CD8-positive, alpha-beta memory T cell (primary cell): ENCODE results near the gene API5. TPM values are rescaled to one million over a fixed set of nuclear protein-coding genes. Genes with fewer than 3 reads are reported as not detected.

Experiments
- CTCF ChIA-PET: fragments of 350-600 bp; sonication (Branson Sonifier 250); formaldehyde crosslinking; loops from one replicate; lab custom pipeline; 2021; ENCODE audit warnings: antibody characterized with exemption; lab: Charles Lee
- POLR2A ChIA-PET: fragments of 350-600 bp; sonication (Branson Sonifier 250); formaldehyde crosslinking; loops from one replicate; lab custom pipeline; 2021; ENCODE audit warnings: antibody characterized with exemption; lab: Charles Lee
- DNase-seq, 5 donors: peaks; one replicate each; pipeline versions ENCODE4 v3.0.0 to v3.0.0-alpha.2; 2020 to 2022; ENCODE audit warnings: mixed read lengths in 1 of 5
- H3K27ac ChIP-seq: one replicate; pipeline ENCODE4 v1.7.0; 2013; ENCODE audit warnings: low read depth, mild to moderate bottlenecking, low read length, moderate library complexity
- H3K27me3 ChIP-seq: 2 replicates; pipeline ENCODE4 v1.7.0; 2013; ENCODE audit warnings: low read length, mild to moderate bottlenecking; ENCODE audit not compliant: insufficient read depth, poor library complexity, severe bottlenecking
- H3K36me3 ChIP-seq: 2 replicates; pipeline ENCODE4 v1.7.0; 2013; ENCODE audit warnings: mild to moderate bottlenecking, low read length, moderate library complexity; ENCODE audit not compliant: insufficient read depth
- H3K4me1 ChIP-seq: 2 replicates; pipeline ENCODE4 v1.7.0; 2013; ENCODE audit warnings: mild to moderate bottlenecking, low read length, moderate library complexity; ENCODE audit not compliant: insufficient read depth
- H3K4me3 ChIP-seq: 2 replicates; pipeline ENCODE4 v1.7.0; 2013; ENCODE audit warnings: mild to moderate bottlenecking, low read length
- H3K9me3 ChIP-seq: 2 replicates; pipeline ENCODE4 v1.7.0; 2013; ENCODE audit warnings: mild to moderate bottlenecking, low read length
- H3K27ac Mint-ChIP-seq, 8 donors: one replicate each; pipeline ENCODE4 v1.8.0; 2020 to 2021; ENCODE audit warnings: mixed read lengths in 8 of 8, mild to moderate bottlenecking in 6 of 8, inconsistent platforms in 3 of 8, moderate library complexity in 3 of 8
- H3K27me3 Mint-ChIP-seq, 2 donors: one replicate each; pipeline ENCODE4 v1.8.0; 2020 to 2021; ENCODE audit warnings: mixed read lengths in 2 of 2, mild to moderate bottlenecking in 1 of 2, moderate library complexity in 1 of 2
- H3K36me3 Mint-ChIP-seq, 3 donors: one replicate each; pipeline ENCODE4 v1.8.0; 2020 to 2021; ENCODE audit warnings: mixed read lengths in 3 of 3, inconsistent platforms in 1 of 3, mild to moderate bottlenecking in 1 of 3
- H3K4me1 Mint-ChIP-seq, 3 donors: one replicate each; pipeline ENCODE4 v1.8.0; 2020 to 2021; ENCODE audit warnings: mixed read lengths in 3 of 3, inconsistent platforms in 1 of 3, mild to moderate bottlenecking in 1 of 3
- H3K4me3 Mint-ChIP-seq, 7 donors: one replicate each; pipeline ENCODE4 v1.8.0; 2020 to 2021; ENCODE audit warnings: mixed read lengths in 7 of 7, mild to moderate bottlenecking in 6 of 7, moderate library complexity in 4 of 7, inconsistent platforms in 2 of 7
- H3K9me3 Mint-ChIP-seq, 5 donors: one replicate each; pipeline ENCODE4 v1.8.0; 2020 to 2022; ENCODE audit warnings: mixed read lengths in 5 of 5, mild to moderate bottlenecking in 3 of 5, moderate library complexity in 2 of 5, inconsistent platforms in 1 of 5
- polyA plus RNA-seq: library from polyadenylated mRNA; unstranded; fragments of 300-500 nt; fragmentation: Illumina TruSeq; gene quantifications from one replicate; pipeline ENCODE4 v1.2.3, GENCODE V29; 2021
- total RNA-seq, 2 experiments: library from RNA; stranded (reverse); gene quantifications; one replicate each; pipeline ENCODE4 v1.2.3, GENCODE V29; 2021

Gene API5
- total and polyA plus RNA-seq, 3 experiments from 2014 or later: 136 to 188 (median 186) TPM

DNA sequence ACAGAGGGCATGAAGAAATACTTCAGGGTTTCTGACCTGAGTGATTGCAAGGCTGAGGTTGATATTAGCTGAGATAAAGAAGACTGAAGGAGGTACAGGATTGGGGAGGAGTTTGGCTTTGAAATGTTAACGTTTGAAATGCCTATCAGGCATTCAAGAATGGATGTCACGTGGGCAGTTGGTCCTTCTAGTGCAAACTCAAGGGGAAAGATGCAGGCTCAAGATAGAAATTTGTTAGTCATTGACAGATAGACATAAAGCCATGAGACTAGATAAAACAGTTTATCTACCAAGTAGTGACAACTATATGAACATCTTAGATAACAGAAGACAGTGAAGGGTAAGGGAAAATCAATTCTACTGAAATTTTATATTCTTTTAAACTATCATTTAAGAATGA is 70.0 kb downstream of the API5 start:
- no peak overlapping the region for H3K27ac ChIP-seq
- ChIA-PET CTCF (no interaction called here), POLR2A (no interaction called here)
- Mint-ChIP-seq H3K4me3 (no peak overlapping the region), H3K4me1 (peaks cover 12 to 26% (median 12%) of the 10 kb centered on the region in 3 donors), H3K27me3 (no peaks in the 10 kb centered on the region), H3K36me3 (peaks cover 0 to 56% (median 18%) of the 10 kb centered on the region in 3 donors), H3K9me3 (no peaks in the 10 kb centered on the region), H3K27ac (peak overlapping the region in 2 of 8 donors; percentile 5 to 10)
- H3K9me3 ChIP-seq: no peaks in the 10 kb centered on the region
- H3K4me1 ChIP-seq: no peaks in the 10 kb centered on the region
- no peak overlapping the region for H3K4me3 ChIP-seq
- H3K36me3 ChIP-seq: peaks cover 4% of the 10 kb centered on the region
- DNase-seq: no peak
- H3K27me3 ChIP-seq: no peaks in the 10 kb centered on the region

DNA sequence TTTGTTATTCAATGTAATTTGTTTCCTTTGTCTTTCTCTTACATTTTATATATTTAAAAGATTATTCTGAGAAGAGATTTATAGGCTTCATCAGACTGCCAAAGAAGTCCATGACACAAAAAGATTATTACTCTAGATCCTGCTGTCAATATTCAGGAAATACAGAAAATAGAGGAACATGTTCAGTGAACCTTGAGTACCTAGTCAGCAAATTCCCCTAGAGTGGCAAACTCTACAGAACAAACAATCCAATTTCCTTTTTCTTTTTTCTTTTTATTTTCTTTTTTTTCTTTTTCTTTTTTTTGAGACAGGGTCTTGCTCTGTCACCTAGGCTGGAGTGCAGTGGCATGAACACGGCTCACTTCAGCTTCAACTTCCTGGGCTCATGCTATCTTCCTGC is 70.8 kb downstream of the API5 start:
- peaks cover 6 to 18% (median 8%) of the 10 kb centered on the region in 3 donors for H3K4me1 Mint-ChIP-seq
- POLR2A ChIA-PET: no interaction called here
- no peak overlapping the region for H3K4me3 Mint-ChIP-seq

DNA sequence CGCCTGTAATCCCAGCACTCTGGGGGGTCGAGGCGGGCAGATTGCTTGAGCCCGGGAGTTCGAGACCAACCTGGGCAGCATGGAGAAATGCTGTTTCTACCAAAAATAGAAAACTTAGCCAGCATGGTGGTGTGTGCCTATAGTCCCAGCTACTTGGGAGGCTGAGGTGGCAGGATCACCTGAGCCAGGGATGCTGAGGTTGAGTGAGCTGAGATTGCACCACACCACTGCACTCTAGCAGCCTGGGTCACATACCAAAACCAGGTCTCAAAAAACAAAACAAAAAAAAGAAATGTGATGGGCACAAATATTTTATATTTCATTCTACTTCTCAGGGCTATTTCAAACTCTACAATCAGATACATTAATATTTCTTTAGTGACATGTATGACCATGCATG is 72.6 kb downstream of the API5 start:
- Histone ChIP-seq H3K27me3 (no peaks in the 10 kb centered on the region), H3K36me3 (peaks cover 3% of the 10 kb centered on the region), H3K4me1 (no peaks in the 10 kb centered on the region), H3K27ac (no peak overlapping the region), H3K4me3 (no peak overlapping the region), H3K9me3 (no peaks in the 10 kb centered on the region)
- POLR2A ChIA-PET: no interaction called here
- Mint-ChIP-seq H3K4me1 (peaks cover 0 to 12% (median 1%) of the 10 kb centered on the region in 3 donors), H3K9me3 (no peaks in the 10 kb centered on the region), H3K36me3 (peaks cover 0 to 49% (median 18%) of the 10 kb centered on the region in 3 donors), H3K27me3 (no peaks in the 10 kb centered on the region), H3K27ac (peak overlapping the region in 1 of 8 donors; percentile 33), H3K4me3 (no peak overlapping the region)
- CTCF ChIA-PET: no interaction called here
- no peak for DNase-seq

More for the DNA sequence above, 70.8 kb downstream of the API5 start:
- DNase-seq: no peak
- no peaks in the 10 kb centered on the region for H3K27me3 Mint-ChIP-seq
- Histone ChIP-seq H3K4me3 (no peak overlapping the region), H3K9me3 (no peaks in the 10 kb centered on the region), H3K36me3 (peaks cover 4% of the 10 kb centered on the region), H3K27ac (no peak overlapping the region), H3K27me3 (no peaks in the 10 kb centered on the region), H3K4me1 (no peaks in the 10 kb centered on the region)
- peaks cover 0 to 53% (median 18%) of the 10 kb centered on the region in 3 donors for H3K36me3 Mint-ChIP-seq
- no peaks in the 10 kb centered on the region for H3K9me3 Mint-ChIP-seq
- no peak overlapping the region for H3K27ac Mint-ChIP-seq
- CTCF ChIA-PET: no interaction called here

DNA sequence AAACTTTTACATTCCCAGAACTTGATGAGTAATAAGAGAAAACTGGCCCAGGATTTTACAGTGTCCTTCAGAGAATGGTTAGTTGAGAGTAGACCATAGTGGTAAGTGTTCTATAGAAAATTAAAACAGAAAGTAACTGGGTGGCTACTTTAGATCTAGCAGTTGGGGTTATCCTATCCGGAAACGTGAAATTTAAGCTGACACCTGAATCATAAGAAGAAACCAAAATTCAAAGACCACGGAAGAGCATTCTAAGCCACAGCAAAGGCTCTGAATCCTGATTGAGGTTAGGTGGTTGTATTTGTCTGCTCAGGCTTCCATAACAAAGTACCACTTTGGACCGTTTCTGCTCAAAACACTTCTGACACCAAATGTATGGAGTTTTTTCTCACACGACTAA is 80.9 kb downstream of the API5 start:
- H3K27ac ChIP-seq: no peak overlapping the region
- H3K4me1 ChIP-seq: no peaks in the 10 kb centered on the region
- peak overlapping the region in 6 of 7 donors; percentile 11 to 57 (median 33) for H3K4me3 Mint-ChIP-seq
- H3K36me3 Mint-ChIP-seq: peaks cover 6 to 74% (median 27%) of the 10 kb centered on the region in 3 donors
- peaks cover 15 to 37% (median 30%) of the 10 kb centered on the region in 3 donors for H3K4me1 Mint-ChIP-seq
- no peaks in the 10 kb centered on the region for H3K9me3 Mint-ChIP-seq
- peaks cover 37% of the 10 kb centered on the region for H3K36me3 ChIP-seq
- ChIA-PET CTCF (no interaction called here), POLR2A (no interaction called here)
- peak in 2 of 5 donors; percentile 11 to 15 for DNase-seq
- no peak overlapping the region for H3K4me3 ChIP-seq
- H3K27me3 Mint-ChIP-seq: no peaks in the 10 kb centered on the region
- no peaks in the 10 kb centered on the region for H3K27me3 ChIP-seq
- H3K27ac Mint-ChIP-seq: peak overlapping the region; percentile 25 to 80 (median 56)
- H3K9me3 ChIP-seq: no peaks in the 10 kb centered on the region

DNA sequence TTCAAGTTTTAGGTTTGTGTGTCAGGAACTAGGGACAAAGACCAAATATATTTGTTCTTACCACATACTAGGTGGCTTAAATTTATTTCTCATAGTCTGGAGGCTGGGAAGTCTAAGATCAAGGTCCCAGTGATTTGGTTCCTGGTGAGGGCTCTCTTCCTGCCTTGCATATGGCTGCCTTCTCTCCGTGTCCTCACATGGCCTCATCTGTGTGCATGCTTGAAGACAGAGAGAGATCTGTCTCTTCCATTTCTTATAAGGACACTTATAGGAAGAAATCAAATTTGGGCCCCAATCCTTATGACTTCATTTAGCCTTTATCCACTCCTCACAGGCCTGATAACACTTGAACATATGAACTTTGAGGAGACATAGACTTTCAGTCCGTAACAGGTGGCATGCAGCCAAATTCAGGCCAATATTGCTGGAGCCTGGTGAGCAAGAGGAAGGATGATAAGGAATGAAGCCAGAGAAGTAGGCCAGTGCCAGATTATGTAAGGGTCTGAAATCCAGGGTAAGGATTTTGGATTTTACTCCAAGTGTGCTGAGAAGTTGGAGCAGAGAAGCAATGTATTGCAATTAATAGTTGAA is 82.1 kb downstream of the API5 start:
- H3K27ac ChIP-seq: no peak overlapping the region
- peaks cover 49% of the 10 kb centered on the region for H3K36me3 ChIP-seq
- peak overlapping the region in 5 of 8 donors; percentile 3 to 72 (median 54) for H3K27ac Mint-ChIP-seq
- peaks cover 6 to 84% (median 34%) of the 10 kb centered on the region in 3 donors for H3K36me3 Mint-ChIP-seq
- no peak overlapping the region for H3K4me3 Mint-ChIP-seq
- no peaks in the 10 kb centered on the region for H3K9me3 Mint-ChIP-seq
- H3K27me3 ChIP-seq: no peaks in the 10 kb centered on the region
- no peak overlapping the region for H3K4me3 ChIP-seq
- POLR2A ChIA-PET: no interaction called here
- CTCF ChIA-PET: no interaction called here
- H3K27me3 Mint-ChIP-seq: no peaks in the 10 kb centered on the region
- no peaks in the 10 kb centered on the region for H3K4me1 ChIP-seq
- no peak for DNase-seq
- H3K9me3 ChIP-seq: no peaks in the 10 kb centered on the region
- peaks cover 15 to 37% (median 30%) of the 10 kb centered on the region in 3 donors for H3K4me1 Mint-ChIP-seq

Other genes starting within 250 kb of the API5 start
- 10 to 100 TPM; 33.2 to 39.4 TPM for gene TTC17, start 46.9 kb downstream of the API5 start, total RNA-seq
- gene TTC17, start 46.9 kb downstream of the API5 start, polyA plus RNA-seq: 61.8 TPM